ENCODE data around the gene TPSB2. TPM values are rescaled to one million over a fixed set of nuclear protein-coding genes. Genes with fewer than 3 reads are reported as not detected.

The TPSB2 gene
- total and polyA plus RNA-seq, 9 of the 15 experiments (the other 6 are each of a cell fraction or from before 2014, with no cell fraction given): 0.18 TPM; not detected in 8

DNA sequence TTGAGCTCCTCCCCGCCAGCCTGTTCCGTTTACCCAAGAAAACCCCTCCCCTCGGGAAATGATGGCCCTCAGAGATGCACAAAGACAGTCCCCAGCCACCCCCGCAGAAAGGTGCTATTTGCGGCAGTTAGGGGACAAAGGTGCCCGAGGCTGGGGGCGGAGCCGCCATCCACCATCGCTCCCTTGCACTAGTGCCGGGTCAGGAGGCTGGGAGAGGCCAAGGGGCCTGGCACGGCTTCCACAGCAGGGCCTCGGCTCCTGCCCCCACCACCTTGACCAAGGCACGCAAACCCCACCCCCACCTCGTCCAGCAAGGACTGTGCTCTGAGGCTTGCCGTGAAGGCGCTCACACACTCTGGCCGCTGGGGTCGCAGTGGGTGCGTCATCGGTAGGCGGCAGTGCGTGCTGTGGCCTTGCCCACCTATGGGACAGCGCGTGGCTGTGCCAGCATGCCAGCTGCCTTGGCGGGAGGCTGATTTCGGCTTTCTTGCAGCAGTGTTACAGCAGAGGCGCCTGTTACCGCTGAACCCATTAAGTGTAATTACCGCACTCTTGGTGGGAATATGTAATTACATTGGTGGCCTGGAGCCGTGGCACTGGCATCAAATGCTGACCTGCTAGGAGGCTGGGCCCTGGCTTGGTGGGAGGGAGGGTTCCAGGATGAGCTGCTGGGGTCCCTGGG lies 36.7 kb downstream of the TPSB2 start (continued):
- TF ChIP-seq, protein P1, sequence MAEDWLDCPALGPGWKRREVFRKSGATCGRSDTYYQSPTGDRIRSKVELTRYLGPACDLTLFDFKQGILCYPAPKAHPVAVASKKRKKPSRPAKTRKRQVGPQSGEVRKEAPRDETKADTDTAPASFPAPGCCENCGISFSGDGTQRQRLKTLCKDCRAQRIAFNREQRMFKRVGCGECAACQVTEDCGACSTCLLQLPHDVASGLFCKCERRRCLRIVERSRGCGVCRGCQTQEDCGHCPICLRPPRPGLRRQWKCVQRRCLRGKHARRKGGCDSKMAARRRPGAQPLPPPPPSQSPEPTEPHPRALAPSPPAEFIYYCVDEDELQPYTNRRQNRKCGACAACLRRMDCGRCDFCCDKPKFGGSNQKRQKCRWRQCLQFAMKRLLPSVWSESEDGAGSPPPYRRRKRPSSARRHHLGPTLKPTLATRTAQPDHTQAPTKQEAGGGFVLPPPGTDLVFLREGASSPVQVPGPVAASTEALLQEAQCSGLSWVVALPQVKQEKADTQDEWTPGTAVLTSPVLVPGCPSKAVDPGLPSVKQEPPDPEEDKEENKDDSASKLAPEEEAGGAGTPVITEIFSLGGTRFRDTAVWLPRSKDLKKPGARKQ (CRISPR knock-in tag; IDR thresholded peaks at IDR 0.05): no peak
- TF ChIP-seq MTA1 (IDR thresholded peaks at IDR 0.05; ENCODE audit: borderline replicate concordance) (peak; percentile 78; the same call in 1 of the 2 replicates), EGR1 (conservative IDR thresholded peaks at IDR 0.05) (peak; percentile 75), HNRNPLL (IDR thresholded peaks at IDR 0.05; ENCODE audit: low read depth, low read length, poor library complexity, severe bottlenecking) (no peak)
- TF ChIP-seq, protein P2, sequence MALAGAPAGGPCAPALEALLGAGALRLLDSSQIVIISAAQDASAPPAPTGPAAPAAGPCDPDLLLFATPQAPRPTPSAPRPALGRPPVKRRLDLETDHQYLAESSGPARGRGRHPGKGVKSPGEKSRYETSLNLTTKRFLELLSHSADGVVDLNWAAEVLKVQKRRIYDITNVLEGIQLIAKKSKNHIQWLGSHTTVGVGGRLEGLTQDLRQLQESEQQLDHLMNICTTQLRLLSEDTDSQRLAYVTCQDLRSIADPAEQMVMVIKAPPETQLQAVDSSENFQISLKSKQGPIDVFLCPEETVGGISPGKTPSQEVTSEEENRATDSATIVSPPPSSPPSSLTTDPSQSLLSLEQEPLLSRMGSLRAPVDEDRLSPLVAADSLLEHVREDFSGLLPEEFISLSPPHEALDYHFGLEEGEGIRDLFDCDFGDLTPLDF (CRISPR knock-in tag; IDR thresholded peaks at IDR 0.05): no peak

DNA sequence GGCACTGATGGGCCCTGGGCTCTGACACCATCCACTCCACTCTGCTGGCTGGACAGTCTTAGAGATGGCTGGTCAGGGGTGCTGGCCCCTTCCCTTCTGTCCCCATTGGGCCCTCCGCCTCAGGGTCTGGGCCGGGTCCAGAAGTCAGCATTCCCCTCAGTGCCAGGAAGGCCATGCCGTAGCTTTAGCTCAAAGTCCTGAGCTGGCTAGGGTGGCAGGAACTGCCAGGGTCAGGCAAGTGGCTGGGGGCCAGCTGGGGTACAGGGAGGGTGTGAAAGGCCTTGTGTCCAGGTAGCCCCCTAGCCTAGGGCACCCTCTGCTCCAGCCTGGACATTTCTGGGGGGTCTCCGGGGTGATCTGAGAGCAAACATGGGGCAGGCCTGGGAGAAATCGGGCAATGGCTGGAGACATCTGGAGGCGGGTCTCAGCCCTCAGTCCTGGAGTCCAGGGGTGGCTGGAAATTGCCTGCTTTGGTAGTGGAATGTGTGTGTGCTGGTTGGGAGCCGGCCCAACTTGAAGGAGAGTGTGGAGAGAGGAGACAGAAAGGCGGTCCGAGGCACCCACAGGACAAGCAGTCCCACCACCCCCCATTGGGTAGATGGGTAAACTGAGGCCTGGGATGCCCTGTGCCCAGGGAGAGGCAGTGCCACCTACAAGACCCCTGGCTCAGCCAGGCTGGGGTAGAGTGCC lies 37.5 kb downstream of the TPSB2 start:
- H3K9ac ChIP-seq (ENCODE audit: insufficient read depth in 1 of 2, low read depth in 2 of 2, low read length in 2 of 2): no peak overlapping the region; a peak in 1 of 4 replicates
- no peaks in the 10 kb centered on the region for H3K9me3 ChIP-seq (replicated peaks; ENCODE audit: control insufficient read depth, insufficient read depth, low read depth, low read length)
- DNase-seq (ENCODE audit: extremely low read depth in 1 of 4, low spot score in 3 of 4): no peak
- no peak overlapping the region for H3K27ac ChIP-seq (ENCODE audit: extremely low read depth, low read depth, low read length)
- CTCF ChIA-PET (ENCODE audit: low intra/inter-chr PET ratio): interaction anchor here (3.5 kb wide), 1 partner anchor 85 kb away, joined by 38 read pairs; no protein-coding TSS in a partner anchor
- WGBS (ENCODE audit: insufficient coverage, low coverage, missing lambda C conversion rate): 0% methylated on average over 4 of the region's 9 CpGs
- BruUV-seq (replicated peaks): no TSS peak
- in situ Hi-C loops (cut with MboI) (no loop called here), intact Hi-C loops (cut with micrococcal nuclease) (no loop called here)
- no peak overlapping the region for H3K4me3 ChIP-seq
- H3K27me3 ChIP-seq (ENCODE audit: control insufficient read depth in 2 of 2, insufficient read depth in 2 of 2, low read length in 2 of 2): peaks cover 0 to 32% of the 10 kb centered on the region in 2 experiments; a peak in 2 of 5 replicates
- H4K20me1 ChIP-seq (replicated peaks; ENCODE audit: control insufficient read depth, insufficient read depth, low read length): peaks cover 17% of the 10 kb centered on the region
- peaks cover 0 to 54% of the 10 kb centered on the region in 2 experiments; a peak in 3 of 5 replicates for H3K4me1 ChIP-seq (replicated peaks in 1 of 2; ENCODE audit: control insufficient read depth in 2 of 2, insufficient read depth in 2 of 2, low read length in 2 of 2)
- POLR2A ChIA-PET: interaction anchor here (1.1 kb wide), 1 partner anchor 16 kb away, joined by 3 read pairs; no protein-coding TSS in a partner anchor
- H3K36me3 ChIP-seq (ENCODE audit: control insufficient read depth, insufficient read depth, low read length): no peaks in the 10 kb centered on the region
- ATAC-seq: no peak
- H3K9me1 ChIP-seq (ENCODE audit: control insufficient read depth, insufficient read depth, low read length): no peaks in the 10 kb centered on the region
- no peaks in the 10 kb centered on the region for H3K79me2 ChIP-seq (ENCODE audit: control insufficient read depth, insufficient read depth, low read length)
- no peak overlapping the region for H2AFZ ChIP-seq (ENCODE audit: low read depth, low read length)
- FAIRE-seq: no peak
- no peak overlapping the region; the same call in 1 of the 2 replicates for H3K4me2 ChIP-seq (ENCODE audit: insufficient read depth, low read length)
- TF ChIP-seq NBN (IDR thresholded peaks at IDR 0.05; ENCODE audit: low read depth) (no peak), ZNF263 (CRISPR knock-in tag; IDR thresholded peaks at IDR 0.05; ENCODE audit: borderline replicate concordance) (peak; percentile 66; the same call in 1 of the 2 replicates), RBBP5 (IDR thresholded peaks at IDR 0.05; ENCODE audit: borderline replicate concordance, insufficient read depth, low read length, poor library complexity, severe bottlenecking) (no peak)
- TF ChIP-seq, protein P3, sequence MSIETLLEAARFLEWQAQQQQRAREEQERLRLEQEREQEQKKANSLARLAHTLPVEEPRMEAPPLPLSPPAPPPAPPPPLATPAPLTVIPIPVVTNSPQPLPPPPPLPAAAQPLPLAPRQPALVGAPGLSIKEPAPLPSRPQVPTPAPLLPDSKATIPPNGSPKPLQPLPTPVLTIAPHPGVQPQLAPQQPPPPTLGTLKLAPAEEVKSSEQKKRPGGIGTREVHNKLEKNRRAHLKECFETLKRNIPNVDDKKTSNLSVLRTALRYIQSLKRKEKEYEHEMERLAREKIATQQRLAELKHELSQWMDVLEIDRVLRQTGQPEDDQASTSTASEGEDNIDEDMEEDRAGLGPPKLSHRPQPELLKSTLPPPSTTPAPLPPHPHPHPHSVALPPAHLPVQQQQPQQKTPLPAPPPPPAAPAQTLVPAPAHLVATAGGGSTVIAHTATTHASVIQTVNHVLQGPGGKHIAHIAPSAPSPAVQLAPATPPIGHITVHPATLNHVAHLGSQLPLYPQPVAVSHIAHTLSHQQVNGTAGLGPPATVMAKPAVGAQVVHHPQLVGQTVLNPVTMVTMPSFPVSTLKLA (conservative IDR thresholded peaks at IDR 0.05): no peak
- TF ChIP-seq, protein P4, sequence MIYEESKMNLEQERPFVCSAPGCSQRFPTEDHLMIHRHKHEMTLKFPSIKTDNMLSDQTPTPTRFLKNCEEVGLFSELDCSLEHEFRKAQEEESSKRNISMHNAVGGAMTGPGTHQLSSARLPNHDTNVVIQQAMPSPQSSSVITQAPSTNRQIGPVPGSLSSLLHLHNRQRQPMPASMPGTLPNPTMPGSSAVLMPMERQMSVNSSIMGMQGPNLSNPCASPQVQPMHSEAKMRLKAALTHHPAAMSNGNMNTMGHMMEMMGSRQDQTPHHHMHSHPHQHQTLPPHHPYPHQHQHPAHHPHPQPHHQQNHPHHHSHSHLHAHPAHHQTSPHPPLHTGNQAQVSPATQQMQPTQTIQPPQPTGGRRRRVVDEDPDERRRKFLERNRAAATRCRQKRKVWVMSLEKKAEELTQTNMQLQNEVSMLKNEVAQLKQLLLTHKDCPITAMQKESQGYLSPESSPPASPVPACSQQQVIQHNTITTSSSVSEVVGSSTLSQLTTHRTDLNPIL (CRISPR knock-in tag; IDR thresholded peaks at IDR 0.05): no peak
- TF ChIP-seq, protein P5, sequence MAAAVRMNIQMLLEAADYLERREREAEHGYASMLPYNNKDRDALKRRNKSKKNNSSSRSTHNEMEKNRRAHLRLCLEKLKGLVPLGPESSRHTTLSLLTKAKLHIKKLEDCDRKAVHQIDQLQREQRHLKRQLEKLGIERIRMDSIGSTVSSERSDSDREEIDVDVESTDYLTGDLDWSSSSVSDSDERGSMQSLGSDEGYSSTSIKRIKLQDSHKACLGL (CRISPR knock-in tag; IDR thresholded peaks at IDR 0.05; ENCODE audit: borderline replicate concordance, poor library complexity, severe bottlenecking): no peak

Data from K562 (cell line).